Activated T-helper 1 cell treated with anti-CD3 and anti-CD28 coated beads, Interleukin-12 subunit alpha, Interleukin-12 subunit beta, Interleukin-2, Interleukin-4 antibody, amounts not matched to agents 30 ng/mL and 10 ng/mL and 1 ng/mL, durations not matched to agents 14 hours and 24 hours and 36 hours (primary cell): ENCODE results near the gene ABCA2. TPM values are rescaled to one million over a fixed set of nuclear protein-coding genes. Genes with fewer than 3 reads are reported as not detected.
"Not testable (repeated sequence)": the region's sequence is repeated elsewhere in the genome, so short reads cannot be mapped to it uniquely, and the experiment has no call there.

Source experiments
- DNase-seq: peaks from one replicate; pipeline ENCODE4 v3.0.0; 2021; ENCODE audit warnings: low spot score
- H3K27ac Mint-ChIP-seq: one replicate; pipeline ENCODE4 v1.8.0; 2021; ENCODE audit warnings: mild to moderate bottlenecking, mixed read lengths
- H3K27me3 Mint-ChIP-seq: one replicate; pipeline ENCODE4 v1.8.0; 2022; ENCODE audit warnings: mild to moderate bottlenecking, moderate library complexity, mixed read lengths; ENCODE audit not compliant: insufficient read depth
- H3K36me3 Mint-ChIP-seq: one replicate; pipeline ENCODE4 v1.8.0; 2021; ENCODE audit warnings: low read depth, mixed read lengths
- H3K4me1 Mint-ChIP-seq: one replicate; pipeline ENCODE4 v1.8.0; 2021; ENCODE audit warnings: low read depth, mixed read lengths
- H3K4me3 Mint-ChIP-seq: one replicate; pipeline ENCODE4 v1.8.0; 2021; ENCODE audit warnings: mild to moderate bottlenecking, moderate library complexity, mixed read lengths
- H3K9me3 Mint-ChIP-seq: one replicate; pipeline ENCODE4 v1.8.0; 2021; ENCODE audit warnings: mixed read lengths
- intact Hi-C: fragments of 100-400 bp; cut with micrococcal nuclease; formaldehyde crosslinking; loops from one replicate; pipeline ENCODE4 v1.15.1; 2024
- total RNA-seq: library from RNA; stranded (reverse); gene quantifications from 2 replicates; pipeline ENCODE4 v1.2.3, GENCODE V29; 2022

ABCA2 gene
- total RNA-seq, 1 donor from 2014 or later, result 25.7 TPM

DNA sequence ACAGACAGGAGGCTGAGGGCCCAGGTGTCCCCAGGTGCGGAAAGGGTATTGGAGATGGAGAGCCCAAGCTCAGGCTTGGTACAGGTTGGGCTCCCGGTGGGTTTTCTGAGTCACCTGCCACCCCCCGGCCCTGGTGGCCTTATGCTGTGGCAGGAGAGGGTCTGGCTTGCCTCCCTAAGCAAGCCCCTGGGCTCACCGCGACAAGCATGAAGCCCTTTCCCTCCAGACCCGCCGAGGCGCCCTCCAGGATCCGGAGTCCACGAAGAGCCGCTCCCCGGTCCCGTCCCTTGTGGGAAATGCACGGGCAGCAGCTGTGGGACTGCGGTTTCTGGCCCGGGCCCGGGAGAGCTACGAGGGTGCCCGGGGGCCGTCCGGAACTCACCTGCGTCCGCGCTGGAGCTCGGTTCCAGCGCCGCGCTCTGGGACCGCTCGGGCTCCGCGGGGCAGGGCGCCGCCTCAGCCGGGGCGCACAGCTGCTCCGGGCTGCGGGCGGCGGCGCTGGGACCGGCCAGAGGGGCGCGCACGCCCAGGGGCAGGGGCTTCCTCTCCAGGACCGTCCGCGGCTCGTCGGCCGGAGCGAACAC lies 41.6 kb upstream of the ABCA2 start:
- peaks cover 16% of the 10 kb centered on the region for H3K4me1 Mint-ChIP-seq
- H3K27me3 Mint-ChIP-seq, result peaks cover 3% of the 10 kb centered on the region
- H3K9me3 Mint-ChIP-seq, result no peaks in the 10 kb centered on the region
- no peak for DNase-seq
- peak overlapping the region; percentile 69 for H3K4me3 Mint-ChIP-seq
- peaks cover 4% of the 10 kb centered on the region for H3K36me3 Mint-ChIP-seq
- intact Hi-C loops, result loop anchor here (1.0 to 2.0 kb wide), 3 partner anchors 17 to 279 kb away; partner anchors contain the start of genes DPP7, MAN1B1 and TMEM141
- H3K27ac Mint-ChIP-seq, result no peak overlapping the region

DNA sequence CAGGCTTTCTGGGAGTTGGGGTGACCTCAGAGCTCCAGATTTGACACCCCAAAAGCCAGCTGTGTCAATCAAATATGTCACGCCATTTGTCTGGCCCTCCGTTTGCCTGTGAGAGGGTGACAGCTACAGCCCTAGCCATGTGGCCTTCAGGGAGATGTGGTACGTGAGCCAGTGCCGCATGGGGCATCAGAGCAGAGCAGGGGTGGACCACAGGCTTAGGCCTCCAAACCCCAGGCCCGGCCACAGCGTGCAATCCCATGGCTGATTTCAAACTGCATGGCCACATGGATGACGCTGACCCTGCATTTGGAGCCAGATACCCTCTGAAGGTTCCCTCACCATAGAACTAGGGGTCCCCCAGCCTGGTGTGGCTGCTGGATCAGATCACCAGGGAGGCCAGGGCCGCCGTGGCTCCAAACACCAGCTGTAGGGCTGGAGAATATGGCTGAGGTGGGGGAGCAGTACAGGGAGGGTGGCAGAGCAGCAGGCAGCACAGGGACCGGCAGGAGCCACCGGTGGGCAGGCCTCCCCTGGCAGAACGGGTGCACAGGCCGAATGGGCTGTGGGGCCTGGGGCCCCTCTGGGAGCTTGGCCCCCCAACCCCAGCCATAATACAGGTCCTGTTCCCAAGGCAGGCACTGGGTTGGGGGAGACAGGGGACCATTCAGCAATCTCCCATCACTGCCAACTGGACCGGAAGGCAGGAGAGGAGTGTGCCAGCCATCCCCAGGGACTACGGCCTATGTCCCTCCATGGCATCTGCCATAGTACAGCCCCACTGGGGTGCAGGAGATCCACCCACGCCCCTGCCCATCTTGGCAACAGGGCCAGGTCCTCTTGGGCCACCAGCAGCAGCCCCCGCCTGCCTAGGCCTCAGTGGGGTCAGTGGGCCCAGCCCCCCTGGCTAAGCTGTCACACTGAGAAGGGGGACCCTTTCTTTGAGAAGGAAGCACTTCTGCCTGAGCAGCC lies 40.8 kb upstream of the ABCA2 start:
- peak overlapping the region; percentile 69 for H3K4me3 Mint-ChIP-seq

DNA sequence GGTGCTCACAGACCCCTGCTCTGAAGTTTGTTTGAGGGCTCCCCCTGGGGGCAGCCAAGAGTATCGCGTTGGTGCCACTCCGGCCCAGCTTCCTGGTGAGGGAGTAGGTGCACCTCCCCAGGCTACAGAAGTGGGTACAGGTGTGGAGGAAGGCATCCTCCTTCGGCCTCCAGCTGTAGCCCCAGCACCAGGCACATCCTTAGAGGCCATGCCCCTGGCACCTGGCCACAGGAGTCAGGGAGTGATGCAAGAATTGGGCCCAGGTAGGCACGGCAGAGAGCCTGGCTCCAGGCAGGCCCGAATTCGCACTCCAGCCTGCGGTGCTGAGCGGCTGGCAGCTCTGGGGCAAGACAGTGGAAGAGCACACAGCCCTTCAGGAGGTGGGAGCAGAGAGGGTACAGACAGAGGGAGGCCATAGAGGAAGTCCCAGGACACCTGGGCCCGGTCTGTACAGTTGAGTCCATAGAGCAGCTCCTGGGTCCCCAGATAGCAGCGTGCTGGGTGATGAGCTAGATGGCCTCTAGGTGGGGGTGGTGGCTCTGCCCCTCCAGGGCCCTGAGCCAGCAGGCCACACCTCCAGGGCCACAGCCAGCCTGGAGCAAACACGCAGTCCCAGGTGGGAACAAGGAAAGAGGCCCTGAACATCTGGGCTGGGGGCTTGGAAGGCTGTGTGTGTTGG lies 40.0 kb upstream of the ABCA2 start:
- H3K4me3 Mint-ChIP-seq, result peak overlapping the region; percentile 78
- DNase-seq, result peak; percentile 84
- H3K36me3 Mint-ChIP-seq, result peaks cover 4% of the 10 kb centered on the region
- intact Hi-C loops, result loop anchor here (1.0 to 2.0 kb wide), 2 partner anchors 22 to 39 kb away; partner anchors contain the start of genes ABCA2 and NPDC1
- no peaks in the 10 kb centered on the region for H3K9me3 Mint-ChIP-seq
- H3K4me1 Mint-ChIP-seq, result peaks cover 16% of the 10 kb centered on the region
- H3K27me3 Mint-ChIP-seq, result peaks cover 3% of the 10 kb centered on the region
- H3K27ac Mint-ChIP-seq, result peak overlapping the region; percentile 50

More for the DNA sequence above, 40.8 kb upstream of the ABCA2 start:
- no peak overlapping the region for H3K27ac Mint-ChIP-seq
- intact Hi-C loops, result no loop called here
- peaks cover 3% of the 10 kb centered on the region for H3K27me3 Mint-ChIP-seq
- H3K4me1 Mint-ChIP-seq, result peaks cover 16% of the 10 kb centered on the region
- no peaks in the 10 kb centered on the region for H3K9me3 Mint-ChIP-seq
- H3K36me3 Mint-ChIP-seq, result peaks cover 4% of the 10 kb centered on the region
- DNase-seq, result no peak

DNA sequence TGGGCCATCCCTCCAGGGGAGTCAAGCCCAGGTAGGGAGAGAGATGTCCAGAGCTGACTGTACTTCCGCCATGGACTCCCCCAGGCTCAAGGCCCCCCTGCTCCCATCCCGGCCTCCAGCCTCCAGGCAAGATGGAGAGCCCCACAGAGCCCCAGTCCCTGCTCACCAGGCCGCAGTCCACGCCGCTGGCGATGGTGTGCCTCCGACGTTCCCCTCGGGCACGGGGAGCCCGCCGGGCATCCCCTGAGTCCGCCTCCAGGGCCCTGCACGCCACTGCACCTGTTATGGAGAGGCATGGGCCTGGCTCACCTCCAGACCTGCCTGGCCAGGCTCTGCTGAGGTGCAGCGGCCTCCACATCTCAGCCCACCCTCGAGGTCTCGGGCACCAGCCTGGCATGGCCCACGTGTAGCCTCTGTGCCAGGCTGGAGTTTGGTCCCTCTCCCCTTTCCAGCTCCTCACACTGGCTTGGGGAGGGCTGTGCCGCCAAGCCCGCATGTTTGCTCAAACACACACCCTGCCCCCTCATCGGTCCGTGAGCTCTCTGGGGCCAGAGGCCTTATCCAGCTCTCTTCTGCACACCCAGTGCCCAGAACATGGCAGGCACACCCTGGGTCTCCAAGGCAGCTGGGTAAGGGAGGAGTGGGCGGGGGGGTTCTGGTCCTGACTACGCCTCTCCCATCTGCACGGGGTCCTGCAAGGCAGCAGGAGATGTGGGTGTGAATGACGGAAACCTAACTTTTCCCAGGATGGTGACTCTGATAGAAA lies 38.2 kb upstream of the ABCA2 start:
- peaks cover 3% of the 10 kb centered on the region for H3K27me3 Mint-ChIP-seq
- no peak overlapping the region for H3K27ac Mint-ChIP-seq
- DNase-seq, result no peak
- peaks cover 4% of the 10 kb centered on the region for H3K36me3 Mint-ChIP-seq
- intact Hi-C loops, result loop anchor here (2.0 kb wide), 1 partner anchor 37 kb away; the partner anchor contains the start of gene ABCA2
- peaks cover 13% of the 10 kb centered on the region for H3K4me1 Mint-ChIP-seq
- no peak overlapping the region for H3K4me3 Mint-ChIP-seq
- H3K9me3 Mint-ChIP-seq, result no peaks in the 10 kb centered on the region

DNA sequence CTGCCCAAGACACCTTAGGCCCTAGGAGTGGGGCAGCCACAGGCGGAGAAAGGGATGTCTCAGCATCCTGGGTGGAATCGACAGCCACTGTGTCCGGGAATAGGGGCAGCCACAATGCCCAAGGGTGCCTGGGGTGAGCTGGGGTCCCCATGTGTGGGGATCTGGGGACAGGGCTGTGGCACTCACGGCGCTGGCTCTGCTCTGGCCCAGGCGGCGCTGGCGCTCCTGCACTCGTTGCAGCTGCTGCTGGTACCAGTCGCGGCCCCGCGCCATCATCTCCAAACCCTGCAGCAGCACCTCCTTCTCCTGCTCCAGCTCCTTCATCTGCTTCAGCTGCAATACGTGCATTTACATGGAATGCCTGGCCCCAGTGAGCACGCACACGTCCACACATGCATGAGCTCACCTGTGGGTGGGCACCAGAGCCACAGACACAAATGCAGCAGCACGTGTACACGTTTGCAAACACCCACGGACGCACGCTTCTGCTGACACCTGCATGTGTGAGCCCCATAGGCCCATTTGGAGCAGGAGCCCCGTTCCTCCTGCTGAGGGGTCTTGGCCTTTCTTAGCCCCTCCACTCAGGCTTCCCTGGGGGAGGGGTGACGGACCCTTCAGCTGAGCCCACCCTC lies 37.4 kb upstream of the ABCA2 start:
- DNase-seq, result no peak
- H3K27me3 Mint-ChIP-seq, result peaks cover 3% of the 10 kb centered on the region
- H3K9me3 Mint-ChIP-seq, result no peaks in the 10 kb centered on the region
- no peak overlapping the region for H3K4me3 Mint-ChIP-seq
- H3K36me3 Mint-ChIP-seq, result peaks cover 4% of the 10 kb centered on the region
- no peak overlapping the region for H3K27ac Mint-ChIP-seq
- intact Hi-C loops, result no loop called here
- H3K4me1 Mint-ChIP-seq, result peaks cover 7% of the 10 kb centered on the region

DNA sequence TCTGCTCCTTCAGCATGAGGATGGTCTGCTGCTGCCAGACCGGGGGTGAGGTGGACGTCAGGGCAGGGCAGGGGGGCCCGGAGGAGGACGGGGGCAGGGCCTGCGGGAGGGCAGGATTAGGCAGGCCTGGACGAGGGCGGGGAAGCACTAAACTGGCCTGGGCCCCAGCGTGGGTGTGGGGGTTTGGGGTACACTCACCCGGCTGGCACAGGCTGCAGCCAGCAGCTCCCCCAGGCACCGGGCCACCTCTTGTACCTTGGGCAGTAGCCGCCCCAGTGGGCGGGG lies 36.8 kb upstream of the ABCA2 start:
- intact Hi-C loops, result loop anchor here (1.0 kb wide), 1 partner anchor 12 kb away; no protein-coding TSS in a partner anchor
- H3K4me3 Mint-ChIP-seq, result no peak overlapping the region
- no peak overlapping the region for H3K27ac Mint-ChIP-seq

DNA sequence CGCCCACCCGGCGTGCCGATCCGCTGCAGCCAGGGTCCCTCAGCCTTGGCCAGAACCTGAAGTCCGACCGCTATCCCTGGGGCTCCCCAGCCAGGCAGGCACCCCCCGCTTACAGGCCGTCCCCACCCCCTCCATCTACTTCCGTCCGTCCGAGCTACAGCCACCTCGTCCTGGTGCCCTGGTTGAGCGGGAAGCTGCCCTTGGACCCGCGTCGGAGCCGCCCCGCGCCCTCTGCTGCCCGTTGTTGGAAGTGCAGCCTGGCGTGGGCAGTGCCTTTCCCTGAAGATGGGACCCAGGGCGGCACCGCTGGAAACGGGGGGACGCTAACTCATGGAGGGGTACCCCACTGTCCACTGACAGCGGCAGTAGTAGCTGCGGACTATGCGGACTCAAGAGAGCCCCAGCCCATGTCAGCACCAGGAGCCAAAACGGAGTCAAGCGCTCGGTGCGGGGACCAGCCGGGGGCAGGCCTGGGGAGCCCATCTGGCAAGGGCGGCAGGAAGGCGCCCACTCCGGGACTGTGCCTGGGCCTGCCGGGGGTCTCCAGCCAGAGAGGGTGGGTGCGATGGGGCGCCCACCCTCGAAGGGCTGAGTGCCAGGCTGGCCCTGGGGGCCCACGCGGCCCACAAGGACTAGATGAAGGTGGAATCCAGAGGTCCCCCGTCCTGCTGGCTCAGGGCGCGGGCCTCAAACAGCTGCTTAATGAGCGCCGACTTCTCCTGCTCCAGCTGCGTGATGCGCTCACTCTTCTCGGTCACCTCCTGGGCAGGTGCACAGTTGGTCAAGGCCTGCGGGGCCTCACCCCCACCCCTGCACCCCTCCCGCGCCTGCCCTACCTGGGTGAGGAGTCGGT lies 36.2 kb upstream of the ABCA2 start:
- intact Hi-C loops, result loop anchor here (1.0 kb wide), 1 partner anchor 11 kb away; no protein-coding TSS in a partner anchor
- Mint-ChIP-seq H3K27ac (no peak overlapping the region), H3K4me3 (no peak overlapping the region), H3K27me3 (peaks cover 6% of the 10 kb centered on the region), H3K4me1 (peaks cover 7% of the 10 kb centered on the region), H3K36me3 (peaks cover 4% of the 10 kb centered on the region), H3K9me3 (no peaks in the 10 kb centered on the region)
- DNase-seq, result peak; percentile 48

More for the DNA sequence above, 36.8 kb upstream of the ABCA2 start:
- Mint-ChIP-seq H3K9me3 (no peaks in the 10 kb centered on the region), H3K4me1 (peaks cover 7% of the 10 kb centered on the region), H3K36me3 (peaks cover 4% of the 10 kb centered on the region), H3K27me3 (peaks cover 6% of the 10 kb centered on the region)
- no peak for DNase-seq

DNA sequence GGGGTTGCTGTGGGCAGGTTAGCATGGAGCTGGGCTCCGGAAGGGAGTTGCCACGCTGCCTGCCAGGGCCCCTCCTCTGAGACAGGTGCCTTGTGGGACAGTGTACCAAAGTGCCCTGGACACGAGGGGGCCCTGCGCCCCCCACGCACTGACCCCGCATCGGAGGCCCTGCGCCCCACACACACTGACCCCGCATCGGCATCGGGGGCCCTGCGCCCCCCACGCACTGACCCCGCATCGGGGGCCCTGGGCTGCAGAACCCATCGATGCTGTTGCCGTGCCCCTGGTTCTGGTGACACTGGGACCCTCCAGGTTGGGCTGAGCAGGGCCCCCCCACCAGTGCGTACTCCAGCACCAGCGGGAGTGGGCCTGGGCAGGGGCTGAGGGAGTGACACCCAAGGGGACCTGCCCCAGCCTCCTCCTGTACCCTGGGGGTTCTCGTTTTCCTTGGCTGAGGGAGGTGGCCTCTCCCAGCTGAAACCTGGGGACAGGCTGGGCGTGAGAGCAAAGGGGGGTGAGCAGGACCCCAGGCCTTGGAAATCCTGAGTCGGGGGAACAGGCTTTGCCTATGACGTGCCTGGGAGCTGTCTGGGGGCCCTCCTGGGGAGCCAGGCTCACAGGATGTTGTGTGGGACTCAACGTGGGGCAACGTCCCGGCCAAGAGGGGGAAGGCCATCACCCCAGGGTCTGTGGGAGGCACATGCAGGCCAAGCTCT lies 35.4 kb upstream of the ABCA2 start:
- peaks cover 4% of the 10 kb centered on the region for H3K36me3 Mint-ChIP-seq
- no peaks in the 10 kb centered on the region for H3K9me3 Mint-ChIP-seq
- H3K27ac Mint-ChIP-seq, result no peak overlapping the region
- peaks cover 7% of the 10 kb centered on the region for H3K4me1 Mint-ChIP-seq
- intact Hi-C loops, result loop anchor here (1.0 kb wide), 1 partner anchor 10 kb away; no protein-coding TSS in a partner anchor
- H3K4me3 Mint-ChIP-seq, result no peak overlapping the region
- peaks cover 9% of the 10 kb centered on the region for H3K27me3 Mint-ChIP-seq
- no peak for DNase-seq

DNA sequence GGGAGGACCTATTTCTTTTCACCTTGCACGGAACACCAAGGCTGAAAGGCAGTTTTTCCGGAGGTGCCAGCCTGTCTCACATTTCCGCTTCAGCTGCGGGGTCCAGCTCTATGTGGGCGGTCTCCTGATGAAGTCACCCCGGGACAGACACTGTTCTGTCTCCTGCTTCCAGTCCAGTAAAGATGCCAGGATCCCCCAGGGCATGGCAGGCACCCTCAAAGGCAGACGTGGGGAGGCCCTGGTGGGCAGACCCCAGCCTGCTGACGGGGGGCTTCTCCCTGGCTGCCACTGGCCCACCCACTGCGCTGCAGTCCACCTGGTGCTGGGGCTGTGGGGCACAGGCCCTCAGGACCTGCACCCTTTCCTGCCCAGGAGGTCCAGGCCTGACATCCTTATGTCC lies 34.8 kb upstream of the ABCA2 start:
- intact Hi-C loops, H3K27ac Mint-ChIP-seq, H3K4me3 Mint-ChIP-seq, H3K36me3 Mint-ChIP-seq, H3K4me1 Mint-ChIP-seq, DNase-seq, H3K9me3 Mint-ChIP-seq, H3K27me3 Mint-ChIP-seq: not testable (repeated sequence)

DNA sequence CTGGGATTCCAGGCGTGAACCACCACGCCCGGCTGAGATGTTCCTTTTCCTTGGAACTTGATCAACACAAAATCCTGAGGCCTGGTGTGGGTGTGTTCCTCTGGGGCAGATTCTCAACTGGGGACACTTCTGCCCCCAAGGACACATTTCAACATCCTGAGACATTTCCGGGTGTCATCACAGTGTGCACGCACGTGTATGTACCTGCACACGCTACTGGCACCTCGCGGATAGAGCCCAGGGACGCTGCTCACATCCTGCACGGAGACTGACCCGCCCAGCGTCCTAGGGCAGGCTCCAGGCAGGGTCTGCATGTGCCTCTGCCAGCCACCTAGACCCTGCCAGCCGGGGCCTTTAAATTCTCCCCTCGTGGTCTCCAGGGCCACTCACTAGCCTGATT lies 34.3 kb upstream of the ABCA2 start:
- DNase-seq, result no peak
- Mint-ChIP-seq H3K27ac (no peak overlapping the region), H3K9me3 (no peaks in the 10 kb centered on the region), H3K36me3 (no peaks in the 10 kb centered on the region), H3K4me3 (no peak overlapping the region), H3K4me1 (no peaks in the 10 kb centered on the region), H3K27me3 (peaks cover 6% of the 10 kb centered on the region)
- intact Hi-C loops, result no loop called here
